Psoas muscle (tissue), 8 donors: ENCODE results near the gene CD59. TPM values are rescaled to one million over a fixed set of nuclear protein-coding genes. Genes with fewer than 3 reads are reported as not detected.

Experiments
- ATAC-seq, 4 donors: fragments of 200-7000 bp; cut with Tn5 transposase; one replicate each; pipeline ENCODE4 v1.9.1; 2020; ENCODE audit warnings: moderate library complexity in 3 of 4, mild to moderate bottlenecking in 2 of 4
- DNase-seq, 2 donors: peaks; one replicate each; pipeline ENCODE4 v3.0.0-alpha.2; 2020
- H3K27ac ChIP-seq: fragments of 200-600 bp; one replicate; pipeline ENCODE4 v1.8.0; 2022
- H3K27me3 ChIP-seq, 3 donors: fragments of 200-600 bp in 1 of 3; one replicate each; pipeline versions ENCODE4 v1.6.1 to v1.8.0; 2013 to 2022; ENCODE audit warnings: low read length in 2 of 3, mild to moderate bottlenecking in 2 of 3, moderate library complexity in 1 of 3; ENCODE audit not compliant: insufficient read depth in 3 of 3
- H3K36me3 ChIP-seq, 2 donors: fragments of 200-600 bp in 1 of 2; one replicate each; pipeline versions ENCODE4 v1.6.1 to v1.8.0; 2013 to 2022; ENCODE audit warnings: low read depth in 1 of 2, mild to moderate bottlenecking in 1 of 2, moderate library complexity in 1 of 2; ENCODE audit not compliant: insufficient read depth in 1 of 2
- H3K4me1 ChIP-seq: fragments of 200-600 bp; one replicate; pipeline ENCODE4 v1.8.0; 2022
- H3K4me3 ChIP-seq: fragments of 200-600 bp; one replicate; pipeline ENCODE4 v1.8.0; 2022; ENCODE audit warnings: mild to moderate bottlenecking
- H3K9me3 ChIP-seq: fragments of 200-600 bp; one replicate; pipeline ENCODE4 v1.8.0; 2022
- CTCF ChIP-seq: fragments of 200-600 bp; IDR thresholded peaks from one replicate; pipeline ENCODE4 v1.8.0; 2022; ENCODE audit warnings: antibody characterized with exemption
- WGBS, 3 donors: extraction: QIAGEN DNeasy Blood & Tissue Kit; methylation state at CpG; one replicate each; pipeline versions ENCODE4 v1.1.6 to v1.1.7; 2013; 5-methylcytosine and 5-hydroxymethylcytosine counted together
- intact Hi-C, 2 donors: fragments of 100-400 bp; cut with DNase I; formaldehyde crosslinking; loops; one replicate each; pipeline versions ENCODE4 v1.11.0 to v1.14.2; 2022
- long read RNA-seq, 2 donors: library from polyadenylated mRNA; unstranded; transcript quantifications; one replicate each; pipeline ENCODE4 v2.0.0, GENCODE V29; 2021
- polyA plus RNA-seq, 3 donors: library from polyadenylated mRNA; stranded (reverse); fragments of 200-250 nt; gene quantifications; one replicate each; pipeline ENCODE4 v1.2.3, GENCODE V29; 2013
- total RNA-seq, 4 donors: library from RNA; stranded (reverse); fragmentation: NEBNext Ultra II Directional in 2 of 4; extraction: Animal tissue kit (Norgen Biotek cat#: 25700) in 2 of 4; gene quantifications; one replicate each; pipeline versions ENCODE4 v1.2.1 to v1.2.4, GENCODE V29; 2021 to 2023
- donor health status: healthy with polysubstance abuse.
- donor health status: DM: no; HTN: no; CAD: no; lungs with moderate emphysema.
- donor health status: Bipolar disorder and iron deficiency.
- donor health status: healthy.
- donor health status: DM: yes; HTN: yes; CAD: no.
- donor health status: DM: no; HTN: no; CAD: no.
- donor health status: DM: no; HTN: no; CAD: no.
- donor health status: DM: yes; HTN: yes; CAD: no.

CD59 gene
- total RNA-seq (100 to 1,000 TPM; 548 to 930 (median 580) TPM), polyA plus RNA-seq (100 to 1,000 TPM; 423 to 754 (median 450) TPM)
- long read RNA-seq, donor 1, full-length matches to known transcripts, result 86 of 122 reads
- long read RNA-seq, donor 1, partial matches to known transcripts, result 6 of 122 reads
- long read RNA-seq, donor 1, other reads (novel, unspliced or antisense), result 30 of 122 reads
- long read RNA-seq, donor 2, full-length matches to known transcripts, result 172 of 258 reads
- long read RNA-seq, donor 2, partial matches to known transcripts, result 31 of 258 reads
- long read RNA-seq, donor 2, other reads (novel, unspliced or antisense), result 55 of 258 reads

- DNase-seq (peak; percentile 97), ATAC-seq (peak; percentile 94 to 95 (median 94))
- WGBS, 3 donors, result 0 to 1% (median 1%) methylated on average over 38 to 48 of the region's 48 CpGs
- Histone ChIP-seq H3K27ac (peak within 1 kb of the TSS; percentile 98), H3K4me3 (peak within 1 kb of the TSS; percentile 96), H3K36me3 (peaks cover 5 to 16% of the 10 kb centered on the region in 2 donors), H3K4me1 (peaks cover 30% of the 10 kb centered on the region), H3K27me3 (no peaks in the 10 kb centered on the region), H3K9me3 (no peaks in the 10 kb centered on the region)
- intact Hi-C loops, result loop anchor here (2.0 to 5.0 kb wide), 2 partner anchors 19 to 34 kb away; partner anchors contain the start of gene C11orf91 (in 2 of the 2)
- TF ChIP-seq CTCF, result no peak
Observed at GRCh38 chr11:33736148-33736812, at the start of gene CD59. TSS of gene CD59 (minus strand) at chr11:33736423. CDS start at chr11:33722445, 13,978 bp downstream.

GRCh38 chr11:33785609-33786008, 49.4 kb upstream of the CD59 start:
- intact Hi-C loops, result no loop called here
- ATAC-seq (no peak), DNase-seq (no peak)
- Histone ChIP-seq H3K27me3 (no peaks in the 10 kb centered on the region), H3K36me3 (no peaks in the 10 kb centered on the region), H3K4me1 (no peaks in the 10 kb centered on the region), H3K27ac (no peak overlapping the region), H3K9me3 (no peaks in the 10 kb centered on the region), H3K4me3 (no peak overlapping the region)
- WGBS, 3 donors, result 74 to 85% (median 82%) methylated on average over 3 of the region's 3 CpGs
- no peak for TF ChIP-seq CTCF

GRCh38 chr11:33779849-33780528, 43.8 kb upstream of the CD59 start:
- no peak overlapping the region for H3K4me3 ChIP-seq
- peaks cover 7% of the 10 kb centered on the region for H3K4me1 ChIP-seq
- WGBS, 3 donors, result 48 to 60% (median 52%) methylated on average over 7 of the region's 7 CpGs
- H3K27ac ChIP-seq, result no peak overlapping the region
- no peaks in the 10 kb centered on the region for H3K9me3 ChIP-seq
- DNase-seq, result no peak
- H3K36me3 ChIP-seq, result no peaks in the 10 kb centered on the region
- H3K27me3 ChIP-seq, result no peaks in the 10 kb centered on the region
- intact Hi-C loops, result no loop called here
- TF ChIP-seq CTCF, result no peak
- no peak for ATAC-seq

- TF ChIP-seq CTCF, result no peak
- WGBS, 3 donors, result 52 to 70% (median 68%) methylated on average over 5 of the region's 5 CpGs
- no peak for ATAC-seq
- peaks cover 8% of the 10 kb centered on the region for H3K4me1 ChIP-seq
- DNase-seq, result no peak
- H3K9me3 ChIP-seq, result no peaks in the 10 kb centered on the region
- intact Hi-C loops, result no loop called here
- H3K27ac ChIP-seq, result no peak overlapping the region
- H3K4me3 ChIP-seq, result no peak overlapping the region
- H3K27me3 ChIP-seq, result no peaks in the 10 kb centered on the region
- H3K36me3 ChIP-seq, result no peaks in the 10 kb centered on the region
Observed at GRCh38 chr11:33778675-33779074, 42.5 kb upstream of the CD59 start.
